ENCODE results near the gene C4orf50.

C4orf50 gene

DNA sequence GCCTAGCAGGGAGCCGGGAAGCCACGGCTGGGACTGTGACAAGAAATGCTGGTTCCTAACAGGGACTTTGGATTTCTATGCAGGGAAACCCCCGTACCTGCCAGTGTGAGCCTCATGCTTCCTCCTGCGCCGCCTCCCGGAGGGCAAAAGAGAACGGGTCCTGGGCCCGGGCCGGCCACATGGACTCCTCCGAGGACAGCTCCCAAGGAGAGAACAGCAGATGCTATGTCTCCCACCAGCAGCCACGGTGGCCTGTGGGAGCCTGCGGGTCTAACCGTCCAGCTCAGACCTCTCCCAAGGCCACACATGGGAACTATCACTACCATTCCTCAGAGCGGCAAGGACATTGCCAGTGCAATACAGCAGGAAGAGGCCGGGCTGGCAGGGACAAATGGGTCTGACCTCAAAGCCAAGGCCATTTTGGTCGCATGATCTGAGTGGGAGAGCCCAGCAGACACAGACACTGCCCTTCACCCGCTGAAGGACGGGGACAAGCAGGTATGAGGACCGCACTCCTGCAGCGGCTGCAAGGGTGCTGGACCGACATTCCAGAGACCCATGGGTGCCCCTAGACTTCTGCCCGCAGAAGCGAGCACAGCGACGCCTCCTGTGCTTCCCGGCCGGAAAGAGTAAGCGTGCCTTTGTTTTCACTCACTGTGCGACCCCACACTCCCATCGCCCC, 4.5 kb upstream of the C4orf50 start:
- H3K27me3 ChIP-seq (ENCODE audit: low read length): no peaks in the 10 kb centered on the region
- no peak overlapping the region for H2AFZ ChIP-seq (ENCODE audit: low read depth, low read length, severe bottlenecking)

DNA sequence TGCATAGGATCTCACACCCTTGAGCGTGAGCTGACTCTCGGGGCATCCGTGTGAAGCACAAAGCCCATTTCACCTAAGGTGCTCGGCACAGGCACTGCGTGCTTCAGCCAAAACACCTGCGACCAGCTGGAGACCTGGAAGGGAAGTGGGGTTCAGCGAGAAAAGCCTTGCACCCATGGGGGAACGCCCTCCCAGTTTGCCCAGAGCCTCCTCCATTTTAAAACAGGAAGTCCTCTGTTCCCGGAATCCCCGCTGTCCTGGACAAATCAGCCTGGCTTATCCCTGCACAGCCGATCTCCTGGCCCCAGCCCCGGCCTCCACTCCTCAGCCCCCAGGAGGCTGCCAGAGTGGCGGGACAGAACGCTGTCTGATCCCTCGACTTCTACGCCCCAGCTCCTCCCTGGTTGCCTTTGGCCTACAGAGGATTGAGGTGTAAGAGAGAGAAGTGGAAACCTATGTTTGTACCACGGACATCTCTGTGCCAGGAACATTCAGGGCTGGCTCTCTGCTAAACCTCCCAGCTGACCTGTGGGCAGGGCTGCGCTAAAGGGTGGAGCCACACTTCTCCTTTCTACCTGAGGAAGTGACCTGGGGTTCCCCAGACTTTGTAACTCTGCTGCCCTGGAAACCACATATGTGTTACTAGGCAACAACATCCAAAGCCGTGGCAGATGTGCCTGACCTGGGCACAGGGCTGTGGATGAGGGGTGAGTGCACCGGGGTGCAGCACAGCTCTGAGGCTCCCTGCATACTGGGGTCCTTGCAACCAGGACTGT, 3.8 kb upstream of the C4orf50 start:
- Histone ChIP-seq H3K36me3 (ENCODE audit: low read length) (no peaks in the 10 kb centered on the region), H3K9me3 (ENCODE audit: insufficient read depth, low read length) (no peaks in the 10 kb centered on the region), H2AFZ (ENCODE audit: low read depth, low read length, severe bottlenecking) (no peak overlapping the region), H3K27me3 (ENCODE audit: low read length) (no peaks in the 10 kb centered on the region), H3K79me2 (ENCODE audit: insufficient read depth, low read length) (no peaks in the 10 kb centered on the region), H3F3A (ENCODE audit: insufficient read depth) (no peaks in the 10 kb centered on the region), H3K4me3 (ENCODE audit: insufficient read depth, low read length, poor library complexity, severe bottlenecking) (no peak overlapping the region), H3K27ac (ENCODE audit: low read depth, low read length) (no peak overlapping the region), H3K9ac (ENCODE audit: low read length) (no peak overlapping the region), H3K4me2 (ENCODE audit: low read depth, low read length, poor library complexity, severe bottlenecking) (no peak overlapping the region), H3K9me2 (replicated peaks; ENCODE audit: insufficient read depth, low read length) (no peaks in the 10 kb centered on the region), H4K20me1 (ENCODE audit: low read depth, low read length) (no peaks in the 10 kb centered on the region)
- TF ChIP-seq, protein P1, sequence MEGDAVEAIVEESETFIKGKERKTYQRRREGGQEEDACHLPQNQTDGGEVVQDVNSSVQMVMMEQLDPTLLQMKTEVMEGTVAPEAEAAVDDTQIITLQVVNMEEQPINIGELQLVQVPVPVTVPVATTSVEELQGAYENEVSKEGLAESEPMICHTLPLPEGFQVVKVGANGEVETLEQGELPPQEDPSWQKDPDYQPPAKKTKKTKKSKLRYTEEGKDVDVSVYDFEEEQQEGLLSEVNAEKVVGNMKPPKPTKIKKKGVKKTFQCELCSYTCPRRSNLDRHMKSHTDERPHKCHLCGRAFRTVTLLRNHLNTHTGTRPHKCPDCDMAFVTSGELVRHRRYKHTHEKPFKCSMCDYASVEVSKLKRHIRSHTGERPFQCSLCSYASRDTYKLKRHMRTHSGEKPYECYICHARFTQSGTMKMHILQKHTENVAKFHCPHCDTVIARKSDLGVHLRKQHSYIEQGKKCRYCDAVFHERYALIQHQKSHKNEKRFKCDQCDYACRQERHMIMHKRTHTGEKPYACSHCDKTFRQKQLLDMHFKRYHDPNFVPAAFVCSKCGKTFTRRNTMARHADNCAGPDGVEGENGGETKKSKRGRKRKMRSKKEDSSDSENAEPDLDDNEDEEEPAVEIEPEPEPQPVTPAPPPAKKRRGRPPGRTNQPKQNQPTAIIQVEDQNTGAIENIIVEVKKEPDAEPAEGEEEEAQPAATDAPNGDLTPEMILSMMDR (IDR thresholded peaks at IDR 0.05; ENCODE audit: insufficient read depth, low read length, poor library complexity, severe bottlenecking): no peak
- TF ChIP-seq EZH2phosphoT487 (conservative IDR thresholded peaks at IDR 0.05; ENCODE audit: low read length): no peak

More for the DNA sequence above, 4.5 kb upstream of the C4orf50 start:
- no peak overlapping the region for H3K4me2 ChIP-seq (ENCODE audit: low read depth, low read length, poor library complexity, severe bottlenecking)
- no peaks in the 10 kb centered on the region for H3K36me3 ChIP-seq (ENCODE audit: low read length)
- TF ChIP-seq, protein P1 (IDR thresholded peaks at IDR 0.05; ENCODE audit: insufficient read depth, low read length, poor library complexity, severe bottlenecking): no peak
- TF ChIP-seq EZH2phosphoT487 (conservative IDR thresholded peaks at IDR 0.05; ENCODE audit: low read length): no peak
- H4K20me1 ChIP-seq (ENCODE audit: low read depth, low read length): no peaks in the 10 kb centered on the region
- no peaks in the 10 kb centered on the region for H3F3A ChIP-seq (ENCODE audit: insufficient read depth)
- no peaks in the 10 kb centered on the region for H3K9me3 ChIP-seq (ENCODE audit: insufficient read depth, low read length)
- H3K9ac ChIP-seq (ENCODE audit: low read length): no peak overlapping the region
- no peak overlapping the region for H3K27ac ChIP-seq (ENCODE audit: low read depth, low read length)
- H3K9me2 ChIP-seq (replicated peaks; ENCODE audit: insufficient read depth, low read length): no peaks in the 10 kb centered on the region
- H3K4me3 ChIP-seq (ENCODE audit: insufficient read depth, low read length, poor library complexity, severe bottlenecking): no peak overlapping the region
- H3K79me2 ChIP-seq (ENCODE audit: insufficient read depth, low read length): no peaks in the 10 kb centered on the region

DNA sequence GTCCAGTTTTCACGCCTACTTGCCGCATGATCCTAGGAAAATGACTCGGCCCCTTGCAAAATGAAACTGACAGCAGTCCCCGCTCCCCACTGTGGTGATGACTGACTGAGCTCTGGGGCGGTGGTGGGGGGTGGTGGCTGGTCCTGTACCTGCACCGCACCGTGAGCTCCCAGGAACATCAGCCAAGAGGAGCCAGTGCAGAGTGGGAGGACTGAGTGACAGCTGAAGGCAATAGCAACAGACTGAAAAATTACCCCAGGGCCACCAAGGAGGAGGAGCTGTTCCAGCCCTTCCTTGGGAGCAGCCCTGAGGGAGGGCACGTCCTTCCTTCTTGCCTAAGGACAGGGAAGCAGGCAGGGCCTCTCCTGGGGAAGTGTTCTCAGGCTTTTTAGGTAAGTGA, 2.4 kb upstream of the C4orf50 start:
- no peaks in the 10 kb centered on the region for H3F3A ChIP-seq (ENCODE audit: insufficient read depth)
- no peak for TF ChIP-seq EZH2phosphoT487 (conservative IDR thresholded peaks at IDR 0.05; ENCODE audit: low read length)
- TF ChIP-seq, protein P1 (IDR thresholded peaks at IDR 0.05; ENCODE audit: insufficient read depth, low read length, poor library complexity, severe bottlenecking): no peak
- H4K20me1 ChIP-seq (ENCODE audit: low read depth, low read length): no peaks in the 10 kb centered on the region
- no peaks in the 10 kb centered on the region for H3K27me3 ChIP-seq (ENCODE audit: low read length)
- no peak overlapping the region for H3K27ac ChIP-seq (ENCODE audit: low read depth, low read length)
- H2AFZ ChIP-seq (ENCODE audit: low read depth, low read length, severe bottlenecking): no peak overlapping the region
- no peaks in the 10 kb centered on the region for H3K9me2 ChIP-seq (replicated peaks; ENCODE audit: insufficient read depth, low read length)
- no peaks in the 10 kb centered on the region for H3K9me3 ChIP-seq (ENCODE audit: insufficient read depth, low read length)
- H3K4me3 ChIP-seq (ENCODE audit: insufficient read depth, low read length, poor library complexity, severe bottlenecking): no peak overlapping the region
- no peak overlapping the region for H3K4me2 ChIP-seq (ENCODE audit: low read depth, low read length, poor library complexity, severe bottlenecking)
- H3K9ac ChIP-seq (ENCODE audit: low read length): no peak overlapping the region
- no peaks in the 10 kb centered on the region for H3K79me2 ChIP-seq (ENCODE audit: insufficient read depth, low read length)
- H3K36me3 ChIP-seq (ENCODE audit: low read length): no peaks in the 10 kb centered on the region

Measured in SU-DHL-6 (cell line).